Activated CD8-positive, alpha-beta T cell treated with anti-CD3 and anti-CD28 coated beads, Interleukin-2, amount 10 ng/mL, durations not matched to agents 7 days and 5 days (primary cell): ENCODE measurements around the gene ARL16. TPM values are rescaled to one million over a fixed set of nuclear protein-coding genes. Genes with fewer than 3 reads are reported as not detected.

Experiments used
- ATAC-seq: fragments of 150-1000 bp; cut with Tn5 transposase; one replicate; pipeline ENCODE4 v1.10.0; 2021; ENCODE audit warnings: moderate library complexity
- CTCF ChIA-PET: fragments of 350-600 bp; sonication (Branson Sonifier 250); formaldehyde crosslinking; loops from one replicate; lab custom pipeline; 2021; ENCODE audit warnings: antibody characterized with exemption; lab: Charles Lee
- POLR2A ChIA-PET: fragments of 350-600 bp; sonication (Branson Sonifier 250); formaldehyde crosslinking; loops from one replicate; lab custom pipeline; 2021; ENCODE audit warnings: antibody characterized with exemption; lab: Charles Lee
- DNase-seq: peaks from one replicate; pipeline ENCODE4 v3.0.0-alpha.2; 2020
- H3K27ac Mint-ChIP-seq: one replicate; pipeline ENCODE4 v1.8.0; 2021; ENCODE audit warnings: mild to moderate bottlenecking, mixed read lengths
- H3K27me3 Mint-ChIP-seq: one replicate; pipeline ENCODE4 v1.8.0; 2021; ENCODE audit warnings: low read depth, mixed read lengths
- H3K36me3 Mint-ChIP-seq: one replicate; pipeline ENCODE4 v1.8.0; 2021; ENCODE audit warnings: low read depth, mixed read lengths
- H3K4me1 Mint-ChIP-seq: one replicate; pipeline ENCODE4 v1.8.0; 2021; ENCODE audit warnings: low read depth, mixed read lengths
- H3K4me3 Mint-ChIP-seq: one replicate; pipeline ENCODE4 v1.8.0; 2021; ENCODE audit warnings: mild to moderate bottlenecking, mixed read lengths
- H3K9me3 Mint-ChIP-seq: one replicate; pipeline ENCODE4 v1.8.0; 2022; ENCODE audit warnings: mixed read lengths; ENCODE audit not compliant: insufficient read depth
- total RNA-seq, 2 experiments: library from RNA; stranded (reverse); gene quantifications; one replicate each; pipeline ENCODE4 v1.2.3, GENCODE V29; 2021

The ARL16 gene
- total RNA-seq, 2 experiments from 2014 or later = 21.3 to 28.4 TPM

GRCh38 chr17:81701288-81702071, 17.9 kb upstream of the ARL16 start:
- POLR2A ChIA-PET = interaction anchor here (0.6 to 5.3 kb wide), 6 partner anchors 10 to 37 kb away, joined by 3 to 50 read pairs (median 9); partner anchors contain the start of genes ARL16, CCDC137, HGS and OXLD1
- Mint-ChIP-seq H3K9me3 (no peaks in the 10 kb centered on the region), H3K4me3 (peak overlapping the region; percentile 95), H3K36me3 (peaks cover 64% of the 10 kb centered on the region), H3K27me3 (no peaks in the 10 kb centered on the region), H3K4me1 (peaks cover 35% of the 10 kb centered on the region), H3K27ac (peak overlapping the region; percentile 96)
- DNase-seq (peak; percentile 44), ATAC-seq (no peak)
- CTCF ChIA-PET = interaction anchor here (1.3 to 2.2 kb wide), 7 partner anchors 11 to 188 kb away, joined by 3 to 12 read pairs (median 4); partner anchors contain the start of genes ARL16, CCDC137, HGS and OXLD1

- Mint-ChIP-seq H3K36me3 (peaks cover 58% of the 10 kb centered on the region), H3K4me3 (peak overlapping the region; percentile 95), H3K9me3 (no peaks in the 10 kb centered on the region), H3K27ac (peak overlapping the region; percentile 22), H3K4me1 (peaks cover 31% of the 10 kb centered on the region), H3K27me3 (no peaks in the 10 kb centered on the region)
- DNase-seq = no peak
- ATAC-seq = no peak
- CTCF ChIA-PET = no interaction called here
- POLR2A ChIA-PET = interaction anchor here (3.6 to 5.3 kb wide), 2 partner anchors 16 to 36 kb away, joined by 31 to 50 read pairs; partner anchors contain the start of genes ARL16, CCDC137, HGS and OXLD1
These were observed 17.0 kb upstream of the ARL16 start for GRCh38 chr17:81700353-81701287.

GRCh38 chr17:81697261-81698044, 13.9 kb upstream of the ARL16 start:
- Mint-ChIP-seq H3K9me3 (no peaks in the 10 kb centered on the region), H3K4me3 (no peak overlapping the region), H3K27ac (no peak overlapping the region), H3K27me3 (no peaks in the 10 kb centered on the region), H3K4me1 (peaks cover 21% of the 10 kb centered on the region), H3K36me3 (peaks cover 44% of the 10 kb centered on the region)
- DNase-seq (no peak), ATAC-seq (no peak)
- POLR2A ChIA-PET = no interaction called here
- CTCF ChIA-PET = no interaction called here

GRCh38 chr17:81696218-81696941, 12.8 kb upstream of the ARL16 start:
- CTCF ChIA-PET = no interaction called here

GRCh38 chr17:81695801-81696200, 12.2 kb upstream of the ARL16 start:
- Mint-ChIP-seq H3K27me3 (no peaks in the 10 kb centered on the region), H3K4me1 (peaks cover 5% of the 10 kb centered on the region), H3K36me3 (peaks cover 43% of the 10 kb centered on the region), H3K27ac (no peak overlapping the region), H3K9me3 (no peaks in the 10 kb centered on the region), H3K4me3 (no peak overlapping the region)
- POLR2A ChIA-PET = no interaction called here
- DNase-seq (no peak), ATAC-seq (no peak)
- CTCF ChIA-PET = no interaction called here

More at GRCh38 chr17:81696218-81696941, 12.8 kb upstream of the ARL16 start:
- Mint-ChIP-seq H3K27me3 (no peaks in the 10 kb centered on the region), H3K4me3 (no peak overlapping the region), H3K4me1 (peaks cover 11% of the 10 kb centered on the region), H3K27ac (no peak overlapping the region), H3K36me3 (peaks cover 42% of the 10 kb centered on the region), H3K9me3 (no peaks in the 10 kb centered on the region)
- ATAC-seq = no peak
- DNase-seq = no peak
- POLR2A ChIA-PET = no interaction called here

GRCh38 chr17:81695211-81695610, 11.6 kb upstream of the ARL16 start:
- no peak for ATAC-seq
- Mint-ChIP-seq H3K4me1 (peaks cover 2% of the 10 kb centered on the region), H3K9me3 (no peaks in the 10 kb centered on the region), H3K27me3 (no peaks in the 10 kb centered on the region), H3K36me3 (peaks cover 42% of the 10 kb centered on the region), H3K4me3 (no peak overlapping the region), H3K27ac (no peak overlapping the region)
- POLR2A ChIA-PET = no interaction called here
- DNase-seq = no peak
- CTCF ChIA-PET = interaction anchor here (0.6 kb wide), 1 partner anchor 10 kb away, joined by 3 read pairs; no protein-coding TSS in a partner anchor

- ChIA-PET POLR2A (no interaction called here), CTCF (interaction anchor here (0.6 kb wide), 1 partner anchor 10 kb away, joined by 3 read pairs; no protein-coding TSS in a partner anchor)
- Mint-ChIP-seq H3K4me1 (peaks cover 3% of the 10 kb centered on the region), H3K4me3 (no peak overlapping the region), H3K36me3 (peaks cover 46% of the 10 kb centered on the region), H3K27ac (no peak overlapping the region), H3K27me3 (no peaks in the 10 kb centered on the region), H3K9me3 (no peaks in the 10 kb centered on the region)
- ATAC-seq (no peak), DNase-seq (no peak)
These were observed 11.2 kb upstream of the ARL16 start for GRCh38 chr17:81694810-81695209.

- Mint-ChIP-seq H3K27ac (no peak overlapping the region), H3K9me3 (no peaks in the 10 kb centered on the region), H3K4me3 (no peak overlapping the region), H3K4me1 (peaks cover 5% of the 10 kb centered on the region), H3K36me3 (peaks cover 51% of the 10 kb centered on the region), H3K27me3 (no peaks in the 10 kb centered on the region)
- CTCF ChIA-PET = interaction anchor here (1.0 kb wide), 1 partner anchor 10 kb away, joined by 3 read pairs; the partner anchor contains the start of genes ARL16 and HGS
- no peak for DNase-seq
- POLR2A ChIA-PET = interaction anchor here (0.9 to 1.1 kb wide), 2 partner anchors 10 kb away, joined by 4 read pairs; partner anchors contain the start of genes ARL16 and HGS
- ATAC-seq = no peak
These were observed 10.1 kb upstream of the ARL16 start for GRCh38 chr17:81693509-81694210.

- DNase-seq = no peak
- POLR2A ChIA-PET = interaction anchor here (0.6 kb wide), 1 partner anchor 9 kb away, joined by 3 read pairs; no protein-coding TSS in a partner anchor
- Mint-ChIP-seq H3K4me1 (peaks cover 3% of the 10 kb centered on the region), H3K27ac (no peak overlapping the region), H3K4me3 (no peak overlapping the region), H3K27me3 (no peaks in the 10 kb centered on the region), H3K36me3 (peaks cover 47% of the 10 kb centered on the region), H3K9me3 (no peaks in the 10 kb centered on the region)
- no peak for ATAC-seq
- CTCF ChIA-PET = no interaction called here
These were observed 8.0 kb upstream of the ARL16 start for GRCh38 chr17:81691608-81692007.

GRCh38 chr17:81691196-81691595, 7.6 kb upstream of the ARL16 start:
- ChIA-PET CTCF (no interaction called here), POLR2A (interaction anchor here (0.6 to 1.1 kb wide), 2 partner anchors 9 to 12 kb away, joined by 3 to 5 read pairs; partner anchors contain the start of gene MRPL12)
- peaks cover 5% of the 10 kb centered on the region for H3K4me1 Mint-ChIP-seq
- H3K4me3 Mint-ChIP-seq = no peak overlapping the region
- ATAC-seq = no peak
- H3K27me3 Mint-ChIP-seq = no peaks in the 10 kb centered on the region
- DNase-seq = no peak
- H3K9me3 Mint-ChIP-seq = no peaks in the 10 kb centered on the region
- H3K36me3 Mint-ChIP-seq = peaks cover 49% of the 10 kb centered on the region
- no peak overlapping the region for H3K27ac Mint-ChIP-seq
